COLO668 (cell line): ENCODE data around the gene AOPEP.
A peak's percentile ranks its signal among the peaks of the same experiment; 100 is the strongest.

Experiments
- DNase-seq: peaks from one replicate; lab custom pipeline; 2025; ENCODE audit not compliant: unreplicated experiment; lab: John Stamatoyannopoulos, UW

The AOPEP gene, protein sequence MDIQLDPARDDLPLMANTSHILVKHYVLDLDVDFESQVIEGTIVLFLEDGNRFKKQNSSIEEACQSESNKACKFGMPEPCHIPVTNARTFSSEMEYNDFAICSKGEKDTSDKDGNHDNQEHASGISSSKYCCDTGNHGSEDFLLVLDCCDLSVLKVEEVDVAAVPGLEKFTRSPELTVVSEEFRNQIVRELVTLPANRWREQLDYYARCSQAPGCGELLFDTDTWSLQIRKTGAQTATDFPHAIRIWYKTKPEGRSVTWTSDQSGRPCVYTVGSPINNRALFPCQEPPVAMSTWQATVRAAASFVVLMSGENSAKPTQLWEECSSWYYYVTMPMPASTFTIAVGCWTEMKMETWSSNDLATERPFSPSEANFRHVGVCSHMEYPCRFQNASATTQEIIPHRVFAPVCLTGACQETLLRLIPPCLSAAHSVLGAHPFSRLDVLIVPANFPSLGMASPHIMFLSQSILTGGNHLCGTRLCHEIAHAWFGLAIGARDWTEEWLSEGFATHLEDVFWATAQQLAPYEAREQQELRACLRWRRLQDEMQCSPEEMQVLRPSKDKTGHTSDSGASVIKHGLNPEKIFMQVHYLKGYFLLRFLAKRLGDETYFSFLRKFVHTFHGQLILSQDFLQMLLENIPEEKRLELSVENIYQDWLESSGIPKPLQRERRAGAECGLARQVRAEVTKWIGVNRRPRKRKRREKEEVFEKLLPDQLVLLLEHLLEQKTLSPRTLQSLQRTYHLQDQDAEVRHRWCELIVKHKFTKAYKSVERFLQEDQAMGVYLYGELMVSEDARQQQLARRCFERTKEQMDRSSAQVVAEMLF

DNA sequence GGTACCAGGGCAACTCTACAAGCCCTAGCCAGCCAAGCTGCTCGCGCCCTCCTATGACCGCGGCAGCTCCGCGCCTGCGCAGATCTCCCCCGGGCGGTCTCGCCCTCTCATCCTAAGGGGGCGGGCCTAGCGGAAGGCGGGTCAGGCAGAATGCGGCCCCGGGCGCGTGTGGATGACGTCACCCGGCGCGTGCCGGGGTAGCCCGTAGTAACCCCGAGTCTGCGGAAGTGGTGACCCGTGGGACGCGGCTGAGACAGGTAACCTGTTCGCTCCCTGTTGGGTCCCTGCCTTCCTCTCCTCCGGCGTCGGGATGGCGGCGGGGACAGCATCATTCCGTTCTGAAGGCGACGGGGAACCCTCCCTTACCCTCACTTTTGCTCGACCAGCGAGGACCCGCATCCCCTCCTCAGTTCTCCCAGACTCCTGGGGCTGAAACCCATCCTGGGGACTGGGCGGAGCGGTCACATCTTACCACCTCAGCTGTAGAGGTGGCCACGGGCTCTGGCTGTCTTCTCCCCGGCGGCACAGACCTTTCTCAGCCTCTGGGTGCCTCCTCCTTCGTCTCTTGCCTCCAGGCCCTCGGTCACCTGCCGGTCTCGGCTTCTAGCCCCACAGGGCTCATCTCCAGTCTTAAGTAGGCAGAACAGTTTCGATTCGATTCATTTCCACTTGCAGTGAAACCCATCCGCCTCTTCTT, at the start of gene AOPEP:
Gene AOPEP, plus strand, starts transcription at position 205 of the 697 bp plus-strand sequence. CDS start 33,085 bp downstream, outside the sequence.
- DNase-seq = peak; percentile 98

DNA sequence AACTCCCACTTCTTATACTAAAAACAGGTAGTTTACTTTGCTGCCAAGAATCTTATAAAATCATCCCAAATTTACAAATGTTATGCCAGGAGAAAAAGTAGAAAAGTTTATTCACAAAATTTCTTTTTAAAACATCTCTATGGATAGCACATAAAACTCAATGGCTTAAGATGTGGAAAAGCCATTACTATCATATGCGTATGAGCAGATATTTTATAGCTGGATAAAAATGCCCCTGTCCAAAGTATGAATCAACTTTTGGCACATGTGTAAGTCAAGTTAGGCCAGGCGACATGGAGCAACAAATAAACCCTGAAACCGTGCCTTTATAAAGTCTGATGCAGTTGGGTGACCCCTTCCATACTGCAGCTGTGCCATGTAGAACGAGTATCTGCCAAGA, 48.6 kb upstream of the AOPEP start:
- no peak for DNase-seq

DNA sequence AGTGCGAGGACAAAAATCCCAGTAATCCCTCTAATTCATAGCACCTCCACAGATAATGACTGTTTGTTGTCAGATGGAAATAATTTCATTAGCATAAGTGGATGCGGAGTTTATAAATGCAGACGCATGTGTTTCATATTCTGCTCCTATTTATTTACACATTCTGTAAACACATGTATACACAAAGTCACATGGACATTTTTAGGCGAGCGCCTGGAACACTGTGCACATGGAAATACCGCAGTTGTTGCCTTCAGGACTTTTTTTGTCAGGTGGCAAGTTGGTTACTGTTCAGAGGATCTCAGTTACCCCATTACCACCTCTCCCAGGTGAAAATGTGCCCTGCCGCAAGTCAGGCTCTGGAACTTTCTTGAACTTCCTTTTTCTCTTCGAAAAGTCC, 46.9 kb upstream of the AOPEP start:
- DNase-seq = no peak

DNA sequence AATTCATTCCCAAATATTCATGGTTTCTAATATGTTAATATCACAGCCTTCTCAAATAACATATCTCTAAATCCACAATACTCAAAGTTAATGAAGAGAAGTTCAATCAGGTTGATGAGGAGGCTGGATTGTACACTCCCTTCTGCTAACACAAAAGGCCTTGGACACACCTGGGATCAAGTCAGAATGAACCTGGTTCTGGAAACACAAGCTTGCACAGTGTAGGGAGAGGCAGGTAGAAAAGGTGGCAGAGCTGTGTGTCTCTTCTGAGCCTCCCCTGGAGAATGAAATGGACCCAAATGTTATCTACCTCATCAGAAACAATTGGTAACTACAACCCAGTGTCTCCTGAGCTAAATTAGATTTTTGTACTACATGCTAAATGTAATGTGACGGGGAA, 46.5 kb upstream of the AOPEP start:
- DNase-seq = no peak

DNA sequence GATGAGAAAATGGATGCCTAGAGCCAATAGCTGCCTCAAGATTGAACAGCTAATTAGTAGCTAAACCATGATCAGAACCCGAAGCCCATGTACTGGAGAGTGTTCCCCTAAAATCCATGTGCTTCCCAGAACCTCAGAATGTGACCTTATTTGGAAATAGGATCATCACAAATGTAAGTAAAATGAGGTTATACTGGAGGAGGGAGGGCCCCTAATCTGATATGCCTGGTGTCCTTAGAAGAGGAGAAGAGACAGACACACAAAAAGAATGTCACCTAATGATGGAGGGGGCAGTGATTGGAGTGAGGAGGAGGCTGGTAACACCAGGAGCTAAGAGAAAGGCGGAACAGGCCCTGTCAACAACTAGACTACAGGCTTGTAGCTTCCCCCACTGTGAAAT, 45.9 kb upstream of the AOPEP start:
- DNase-seq = no peak

DNA sequence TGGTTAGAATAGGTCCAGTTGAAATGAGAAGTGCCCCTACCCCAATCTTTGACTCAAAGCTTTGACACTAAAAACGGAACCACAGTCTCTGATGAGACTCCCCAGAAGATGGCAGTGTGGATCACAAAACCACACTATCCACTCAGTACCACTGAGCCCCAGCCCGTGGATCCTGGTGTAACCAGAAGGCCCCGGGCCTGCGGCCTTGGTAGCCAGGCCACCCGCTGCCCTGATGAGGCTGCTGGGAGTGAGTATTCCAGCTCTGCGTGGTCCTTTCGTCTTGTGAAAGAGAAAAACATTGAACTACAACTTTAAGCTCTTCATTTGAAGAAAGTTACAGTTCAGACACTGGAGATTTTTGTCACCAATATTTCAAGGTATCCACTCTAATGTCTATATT, 45.0 kb upstream of the AOPEP start:
- DNase-seq = peak; percentile 76

DNA sequence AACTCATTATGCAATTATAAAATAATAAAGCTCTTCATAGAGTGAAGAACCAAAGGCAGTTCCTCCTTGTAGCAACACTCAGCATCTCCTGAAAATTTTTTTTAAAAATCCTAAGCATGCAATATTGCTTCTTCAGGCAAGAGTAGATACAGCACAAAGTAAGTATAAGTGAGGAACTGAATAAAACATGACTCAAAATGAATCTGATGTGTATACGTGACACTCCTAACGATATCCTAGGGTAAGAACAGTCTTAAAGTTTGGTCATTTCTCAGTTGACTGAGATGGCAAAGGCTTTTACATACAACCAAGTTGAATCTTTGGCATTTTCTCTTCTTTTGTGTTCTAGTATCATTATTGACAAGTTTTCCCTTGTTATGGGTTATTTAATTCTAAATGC, 41.1 kb upstream of the AOPEP start:
- DNase-seq = no peak

DNA sequence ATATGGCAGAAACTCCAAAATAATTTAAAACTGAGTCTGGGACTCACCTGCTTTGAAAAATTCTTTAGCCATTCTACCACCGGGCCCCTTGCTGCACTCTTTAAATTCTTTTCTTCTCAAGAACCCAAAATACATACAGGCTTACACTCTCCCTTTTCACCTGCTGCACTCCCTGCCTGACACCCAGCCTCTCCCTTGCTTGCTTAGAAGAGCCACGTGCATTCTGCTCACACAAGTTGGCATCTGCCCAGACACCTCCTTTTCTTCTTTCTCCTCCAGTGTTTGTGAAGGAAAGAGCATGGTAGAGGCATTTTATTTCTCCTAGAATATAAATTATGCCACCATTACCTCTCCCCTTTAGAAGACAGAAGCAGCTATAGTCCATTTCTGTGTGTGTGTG, 39.0 kb upstream of the AOPEP start:
- DNase-seq = no peak

DNA sequence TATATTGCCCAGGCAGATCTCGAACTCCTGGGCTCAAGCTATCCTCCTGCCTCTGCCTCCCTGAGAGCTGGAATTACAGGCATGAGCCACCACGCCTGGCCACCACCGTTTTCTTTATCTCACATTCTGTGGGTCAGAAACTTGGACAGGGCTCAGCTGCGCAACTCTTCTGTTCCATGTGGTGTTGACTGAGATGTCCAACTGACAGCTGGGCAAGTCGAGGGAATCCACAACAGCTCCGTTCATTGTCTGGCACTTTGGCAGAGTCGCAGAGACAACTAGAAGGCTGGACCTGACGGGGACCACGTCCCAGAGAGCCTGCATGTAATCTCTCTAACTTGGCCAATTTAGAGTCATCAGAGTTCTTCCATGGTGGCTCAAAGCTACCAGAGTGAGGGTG, 36.2 kb upstream of the AOPEP start:
- DNase-seq = no peak

DNA sequence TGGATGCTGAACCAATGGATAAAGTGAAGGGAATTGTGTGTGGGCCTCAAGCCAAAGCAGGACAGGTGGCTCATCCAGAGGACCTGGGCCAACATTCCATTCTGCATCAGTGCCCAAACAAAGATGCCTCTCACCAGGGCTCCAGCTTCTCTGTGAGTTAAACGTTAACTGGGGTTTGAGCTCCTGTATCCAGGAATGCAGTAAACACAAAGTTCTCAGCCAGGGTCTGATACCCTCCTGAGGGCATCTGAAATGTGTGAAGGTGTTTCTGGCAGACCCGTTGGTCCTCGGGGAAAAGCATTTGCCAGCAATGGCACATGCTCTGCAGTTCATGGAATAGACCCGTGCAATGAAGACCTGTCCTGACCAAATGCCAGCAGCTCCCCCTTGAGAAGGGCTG, 33.9 kb upstream of the AOPEP start:
- DNase-seq = peak; percentile 89

DNA sequence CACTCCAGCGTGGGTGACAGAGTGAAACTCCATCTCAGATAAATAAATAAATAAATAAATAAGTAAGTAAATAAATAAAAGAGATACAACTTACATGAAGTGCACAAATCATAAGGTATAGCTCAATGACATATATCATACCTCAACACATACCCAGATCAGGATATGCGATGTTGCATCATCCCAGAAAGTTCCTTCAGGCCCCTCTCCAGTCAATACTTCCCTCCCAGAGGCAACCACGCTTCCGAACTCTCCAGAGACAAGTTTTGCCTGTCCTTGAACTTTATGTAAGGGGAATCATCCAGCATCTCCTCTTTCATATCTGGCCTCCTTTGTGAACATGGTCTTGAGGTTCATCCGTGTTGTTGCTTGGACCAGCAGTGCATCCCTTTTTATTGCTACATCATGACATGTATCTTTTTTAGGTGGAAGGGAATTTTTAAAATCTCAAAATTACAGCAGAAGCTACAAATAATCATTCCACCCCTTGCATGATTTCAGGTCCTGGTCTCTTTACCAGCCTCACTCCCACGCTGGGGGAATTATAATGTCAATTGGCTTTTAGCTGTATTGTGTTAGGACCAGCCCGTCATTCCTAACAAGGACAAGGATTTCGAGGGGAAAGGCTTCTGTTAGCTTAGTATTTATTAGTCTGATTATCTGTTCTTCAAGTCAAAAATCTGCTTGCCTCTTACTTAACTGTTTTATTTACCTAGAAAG, 32.9 kb upstream of the AOPEP start:
- no peak for DNase-seq

DNA sequence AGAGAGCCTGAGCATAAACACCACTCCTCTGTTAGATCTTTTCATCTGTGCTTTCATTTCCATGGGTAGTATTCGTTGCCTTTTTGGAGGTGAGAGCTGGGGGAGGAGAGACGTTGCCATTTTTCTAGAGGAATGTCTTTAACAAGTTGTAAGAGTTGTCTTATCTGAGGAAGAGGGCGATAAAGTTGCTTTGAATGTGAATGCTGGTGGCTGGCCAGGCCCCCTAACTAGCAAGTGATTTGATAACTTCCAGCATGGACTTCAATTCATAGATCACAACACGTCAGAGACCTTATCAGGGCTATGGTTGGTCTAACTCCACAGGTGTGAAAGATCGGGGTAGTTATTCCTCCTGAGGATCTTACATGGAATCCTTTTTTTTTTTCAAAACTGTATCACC, 30.0 kb upstream of the AOPEP start:
- DNase-seq = no peak

DNA sequence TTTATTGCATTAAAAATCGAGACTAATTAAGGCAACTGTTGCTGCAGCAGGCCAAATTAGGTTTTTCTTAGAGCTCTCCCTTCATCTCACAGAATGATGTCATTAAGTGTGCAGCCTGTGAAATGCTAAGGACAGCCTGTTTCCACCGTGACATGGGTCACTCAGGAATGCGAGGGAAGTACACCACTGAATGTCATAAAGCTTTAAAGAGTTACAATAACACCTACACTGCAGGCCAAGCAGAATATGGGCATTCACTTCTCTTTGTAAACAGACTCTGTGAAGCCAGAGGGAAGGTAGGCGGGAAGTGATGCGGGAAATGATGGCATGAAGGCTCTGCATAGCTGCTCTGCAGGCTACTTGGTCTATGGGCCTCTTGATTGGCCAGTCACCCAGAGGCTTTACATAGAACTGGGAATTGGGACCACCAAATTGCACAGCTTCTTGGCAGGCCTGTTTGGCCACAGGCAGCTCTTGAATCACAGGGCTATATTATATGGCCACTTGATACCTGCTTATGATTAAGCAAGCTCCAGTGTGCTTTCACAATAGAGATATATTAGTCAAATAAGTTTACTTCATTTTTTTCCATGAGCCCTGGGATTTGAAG, 28.4 kb upstream of the AOPEP start:
- DNase-seq = no peak

DNA sequence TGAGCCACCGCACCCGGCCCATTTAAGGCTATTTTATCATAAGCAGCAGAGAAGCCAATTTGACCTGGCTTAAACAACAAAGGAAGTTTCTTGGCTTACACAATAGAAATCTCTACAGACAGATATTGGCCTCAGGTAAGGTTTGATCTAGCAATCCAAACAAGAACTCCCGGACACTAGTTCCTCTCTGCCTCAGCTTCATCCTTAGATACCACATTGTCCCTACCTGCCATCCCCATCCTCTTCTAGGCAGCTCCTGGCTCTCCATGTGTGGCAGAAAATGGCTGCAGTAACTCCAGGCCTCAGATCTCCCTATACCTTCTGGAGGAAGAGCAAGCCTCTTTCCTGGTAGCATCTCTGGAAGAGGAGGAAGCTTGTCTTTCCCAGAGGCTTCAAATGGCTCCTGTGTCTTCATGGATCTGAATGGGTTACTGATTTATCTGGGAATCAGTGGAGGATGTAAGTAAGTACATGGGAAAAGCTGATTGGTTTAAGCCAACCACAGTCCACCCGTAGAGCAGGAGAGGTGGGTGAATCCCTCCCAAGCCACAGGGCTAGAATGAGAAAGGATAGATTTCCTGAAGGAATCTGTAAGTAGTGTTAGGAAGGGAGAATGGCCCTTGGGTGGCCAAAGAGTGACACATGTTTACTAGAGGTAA, 26.7 kb upstream of the AOPEP start:
- no peak for DNase-seq

DNA sequence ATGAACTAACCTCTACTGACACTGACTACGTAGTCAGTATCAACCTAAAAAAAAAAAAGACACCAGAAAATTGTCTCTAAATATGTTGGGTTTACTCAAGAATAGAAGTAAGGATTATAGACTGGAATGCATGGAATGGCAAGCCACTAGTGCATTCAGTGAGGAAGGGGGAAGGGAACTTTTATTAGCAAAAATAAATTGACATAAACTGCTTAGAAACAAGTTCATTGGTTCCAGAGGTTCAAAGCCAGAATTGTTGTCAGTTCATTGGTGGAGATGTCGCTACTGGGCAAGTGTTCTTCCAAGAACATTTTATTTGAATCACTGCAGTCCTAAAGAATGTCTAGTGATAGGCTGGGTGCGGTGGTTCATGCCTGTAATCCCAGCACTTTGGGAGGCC, 26.1 kb upstream of the AOPEP start:
- no peak for DNase-seq

DNA sequence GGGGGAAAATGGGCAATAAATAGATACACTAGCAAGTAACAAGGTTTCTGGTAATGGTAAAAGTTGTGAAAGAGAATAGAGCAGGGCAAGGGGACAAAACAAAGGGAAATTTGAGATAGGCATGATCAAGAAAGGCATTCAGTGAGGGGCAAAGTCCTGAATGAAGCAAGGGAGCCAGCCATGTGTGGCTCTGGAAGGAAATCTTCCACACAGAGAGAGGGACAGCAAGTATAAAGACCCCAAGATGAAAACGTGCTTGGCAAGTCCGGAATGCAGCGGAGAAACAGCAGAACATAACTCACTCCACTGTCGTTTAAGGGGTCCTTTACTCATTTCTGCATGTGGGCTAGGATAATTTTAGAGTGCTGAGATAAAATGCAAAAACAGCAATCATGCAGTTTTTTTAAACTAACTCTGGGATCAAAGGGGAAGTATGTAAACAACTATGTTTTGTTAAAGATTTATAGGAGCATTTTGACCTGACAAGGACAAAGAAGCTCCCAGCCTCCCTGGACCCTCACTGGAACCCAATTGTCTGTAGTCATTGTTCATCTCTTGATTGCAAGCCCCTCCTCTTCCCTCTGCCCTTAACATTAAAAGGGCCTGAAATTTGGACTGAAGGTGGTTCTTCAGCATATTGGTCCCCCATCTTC, 22.9 kb upstream of the AOPEP start:
- no peak for DNase-seq

DNA sequence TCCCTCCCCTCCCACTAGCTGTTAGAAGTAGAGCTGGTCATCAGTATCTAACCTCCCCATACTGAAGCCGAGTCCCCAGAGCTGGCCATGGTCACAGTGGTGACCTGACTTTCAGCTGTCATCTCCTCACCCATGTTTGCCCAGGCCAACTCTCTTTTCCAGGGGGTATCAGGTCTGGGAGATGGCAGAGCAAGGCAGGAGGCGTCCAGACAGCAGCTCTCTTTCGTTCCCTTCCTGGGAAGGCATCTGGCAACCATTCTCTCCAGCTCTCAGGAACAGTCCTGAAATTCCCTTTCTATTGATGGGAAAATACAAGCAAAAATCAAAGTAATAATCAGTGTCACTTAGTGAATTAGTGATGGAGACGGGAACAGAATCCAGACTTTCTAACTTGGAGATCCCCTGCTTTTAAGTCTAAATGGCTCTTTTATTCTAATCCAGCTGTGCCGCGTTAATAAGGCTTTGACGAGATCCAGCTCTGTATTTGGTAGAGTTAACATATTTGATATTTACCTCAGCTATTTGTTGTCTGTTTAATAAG, 21.3 kb upstream of the AOPEP start:
- DNase-seq = no peak

DNA sequence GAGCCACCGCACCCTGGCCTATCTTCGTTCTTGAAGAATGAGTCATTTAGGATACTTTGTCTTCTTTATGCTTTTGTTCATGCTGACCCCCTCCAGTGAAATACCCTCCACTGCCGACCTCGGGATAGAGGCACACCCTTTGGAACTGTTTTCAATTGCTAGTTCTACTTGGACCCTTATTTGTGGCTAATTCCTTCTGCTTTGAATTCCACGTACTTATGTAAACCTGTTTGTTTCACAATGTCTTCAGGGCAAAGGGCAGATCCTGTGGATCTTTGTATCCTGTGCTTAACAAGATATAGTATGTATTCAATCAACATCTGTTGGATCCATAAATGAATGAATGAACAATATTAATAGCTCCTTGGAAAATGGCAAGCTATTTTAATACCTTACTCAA, 19.6 kb upstream of the AOPEP start:
- no peak for DNase-seq

DNA sequence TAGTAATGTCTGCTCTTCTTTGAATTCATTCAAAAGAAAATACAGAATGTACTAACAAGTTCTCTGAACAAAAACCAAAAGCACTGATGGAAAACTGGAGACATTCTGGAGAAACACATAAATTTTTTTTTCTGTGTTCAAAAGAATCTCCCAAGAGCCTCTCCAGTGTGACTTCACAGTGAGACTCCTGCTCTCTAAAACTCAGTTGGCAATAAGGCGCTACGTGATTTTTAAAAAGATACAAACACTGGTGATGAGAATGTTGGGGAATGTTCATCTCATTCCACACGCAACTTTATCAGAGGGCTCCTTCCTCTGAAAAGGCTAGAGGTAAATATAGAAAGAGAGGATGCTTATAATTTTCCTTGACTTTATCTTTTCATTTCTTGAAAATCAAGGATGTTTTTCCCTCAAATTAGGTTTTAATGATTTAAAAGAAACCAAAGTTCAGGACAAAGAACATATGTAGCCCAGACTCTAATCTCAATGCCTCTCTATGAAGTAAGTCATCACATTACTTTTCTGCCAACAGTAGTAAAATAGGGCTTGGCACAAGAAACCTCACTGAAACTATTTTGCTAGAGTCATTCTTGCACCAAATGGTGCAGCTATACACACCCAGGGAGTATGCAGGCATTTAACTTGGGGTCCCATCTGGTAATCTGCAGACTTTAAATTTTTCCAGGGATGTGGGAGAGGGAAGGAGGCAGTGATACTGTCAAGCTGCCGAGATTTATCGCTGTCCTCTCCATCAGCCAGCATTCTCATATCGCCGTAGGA, 12.9 kb upstream of the AOPEP start:
- no peak for DNase-seq
